Lower lobe of right lung (tissue), 2 donors: ENCODE measurements around the gene FHOD1. TPM values are rescaled to one million over a fixed set of nuclear protein-coding genes. Genes with fewer than 3 reads are reported as not detected.
A peak's percentile ranks its signal among the peaks of the same experiment; 100 is the strongest.

Source experiments
- ATAC-seq, 2 donors: fragments of 200-7000 bp; cut with Tn5 transposase; one replicate each; pipeline ENCODE4 v1.9.1; 2020 to 2022; ENCODE audit warnings: mild to moderate bottlenecking in 2 of 2, moderate library complexity in 2 of 2
- DNase-seq: peaks from one replicate; pipeline ENCODE4 v3.0.0-alpha.2; 2020
- H3K27ac ChIP-seq: fragments of 200-600 bp; one replicate; pipeline ENCODE4 v1.8.0; 2022
- H3K27me3 ChIP-seq: fragments of 200-600 bp; one replicate; pipeline ENCODE4 v1.8.0; 2022; ENCODE audit warnings: low read depth
- H3K36me3 ChIP-seq: fragments of 200-600 bp; one replicate; pipeline ENCODE4 v1.8.0; 2022; ENCODE audit warnings: mild to moderate bottlenecking
- H3K4me1 ChIP-seq: fragments of 200-600 bp; one replicate; pipeline ENCODE4 v1.8.0; 2022
- H3K4me3 ChIP-seq: fragments of 200-600 bp; one replicate; pipeline ENCODE4 v1.8.0; 2022; ENCODE audit warnings: mild to moderate bottlenecking
- H3K9me3 ChIP-seq: fragments of 200-600 bp; one replicate; pipeline ENCODE4 v1.8.0; 2022
- intact Hi-C: fragments of 100-400 bp; cut with DNase I; formaldehyde crosslinking; loops from one replicate; pipeline ENCODE4 v1.11.0; 2022
- total RNA-seq: library from RNA; stranded (reverse); fragmentation: NEBNext Ultra II Directional; extraction: Animal tissue kit (Norgen Biotek cat#: 25700); gene quantifications from one replicate; pipeline ENCODE4 v1.2.1, GENCODE V29; 2021
- TF ChIP-seq, protein P1 (sequence below): fragments of 200-600 bp; IDR thresholded peaks from one replicate; pipeline ENCODE4 v1.8.0; 2022; ENCODE audit warnings: antibody characterized with exemption, mild to moderate bottlenecking
- donor health status: DM: no; HTN: yes; CAD: no; lungs with severe emphysema.

The FHOD1 gene
- total RNA-seq, 1 donor from 2014 or later: 67.7 TPM

DNA sequence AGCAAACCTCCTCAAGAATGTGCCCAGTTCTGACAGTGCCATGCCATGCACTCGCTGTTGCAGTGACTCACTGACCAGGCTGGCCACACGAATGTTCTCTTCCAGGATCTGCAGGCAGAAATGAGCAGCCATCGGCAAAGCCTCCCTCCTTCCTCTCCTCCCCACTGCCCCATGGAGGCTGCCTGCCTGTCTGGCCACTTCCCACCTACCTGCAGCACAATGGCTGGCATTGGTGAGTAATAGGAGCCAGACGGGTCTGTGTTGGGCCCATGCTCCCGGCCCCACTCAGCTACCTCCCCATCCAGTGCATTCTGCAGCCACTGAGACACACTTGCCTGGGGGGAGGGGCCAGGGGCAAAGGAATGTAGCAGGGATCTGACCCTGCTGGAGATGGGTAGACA lies 60.7 kb downstream of the FHOD1 start:
- no peak for ATAC-seq
- TF ChIP-seq, protein P1, sequence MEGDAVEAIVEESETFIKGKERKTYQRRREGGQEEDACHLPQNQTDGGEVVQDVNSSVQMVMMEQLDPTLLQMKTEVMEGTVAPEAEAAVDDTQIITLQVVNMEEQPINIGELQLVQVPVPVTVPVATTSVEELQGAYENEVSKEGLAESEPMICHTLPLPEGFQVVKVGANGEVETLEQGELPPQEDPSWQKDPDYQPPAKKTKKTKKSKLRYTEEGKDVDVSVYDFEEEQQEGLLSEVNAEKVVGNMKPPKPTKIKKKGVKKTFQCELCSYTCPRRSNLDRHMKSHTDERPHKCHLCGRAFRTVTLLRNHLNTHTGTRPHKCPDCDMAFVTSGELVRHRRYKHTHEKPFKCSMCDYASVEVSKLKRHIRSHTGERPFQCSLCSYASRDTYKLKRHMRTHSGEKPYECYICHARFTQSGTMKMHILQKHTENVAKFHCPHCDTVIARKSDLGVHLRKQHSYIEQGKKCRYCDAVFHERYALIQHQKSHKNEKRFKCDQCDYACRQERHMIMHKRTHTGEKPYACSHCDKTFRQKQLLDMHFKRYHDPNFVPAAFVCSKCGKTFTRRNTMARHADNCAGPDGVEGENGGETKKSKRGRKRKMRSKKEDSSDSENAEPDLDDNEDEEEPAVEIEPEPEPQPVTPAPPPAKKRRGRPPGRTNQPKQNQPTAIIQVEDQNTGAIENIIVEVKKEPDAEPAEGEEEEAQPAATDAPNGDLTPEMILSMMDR: no peak
- H3K4me1 ChIP-seq: peaks cover 51% of the 10 kb centered on the region
- no peak for DNase-seq
- no peak overlapping the region for H3K27ac ChIP-seq
- H3K36me3 ChIP-seq: no peaks in the 10 kb centered on the region
- no peaks in the 10 kb centered on the region for H3K27me3 ChIP-seq
- no peak overlapping the region for H3K4me3 ChIP-seq
- intact Hi-C loops: no loop called here
- H3K9me3 ChIP-seq: no peaks in the 10 kb centered on the region

DNA sequence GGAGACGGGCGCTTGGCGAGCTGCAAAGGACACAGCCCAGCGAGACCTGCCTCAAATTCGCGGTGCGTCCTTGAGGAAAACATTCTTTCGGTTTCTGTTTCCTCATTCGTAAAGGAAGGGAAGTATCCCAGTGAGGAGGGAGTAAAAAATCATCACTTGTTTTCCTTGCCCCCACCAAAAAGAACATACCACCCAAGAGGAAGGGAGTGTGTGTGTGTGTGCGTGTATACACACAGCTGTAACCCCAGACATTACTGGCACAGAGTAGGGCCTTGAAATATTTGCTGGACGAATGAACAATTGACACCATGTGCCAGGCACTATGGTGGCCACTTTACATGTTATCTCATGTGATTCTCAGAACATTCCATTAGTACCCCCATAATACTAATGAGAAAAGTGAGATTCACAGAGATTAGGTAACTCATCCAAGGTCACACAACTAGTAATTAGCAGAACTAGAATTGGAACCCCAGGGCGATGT lies 61.6 kb downstream of the FHOD1 start:
- TF ChIP-seq, protein P1: no peak
- no peak for ATAC-seq
- H3K9me3 ChIP-seq: no peaks in the 10 kb centered on the region
- DNase-seq: no peak
- H3K27me3 ChIP-seq: no peaks in the 10 kb centered on the region
- no peak overlapping the region for H3K27ac ChIP-seq
- H3K36me3 ChIP-seq: no peaks in the 10 kb centered on the region
- H3K4me1 ChIP-seq: peaks cover 44% of the 10 kb centered on the region
- intact Hi-C loops: no loop called here
- peak overlapping the region; percentile 73 for H3K4me3 ChIP-seq

DNA sequence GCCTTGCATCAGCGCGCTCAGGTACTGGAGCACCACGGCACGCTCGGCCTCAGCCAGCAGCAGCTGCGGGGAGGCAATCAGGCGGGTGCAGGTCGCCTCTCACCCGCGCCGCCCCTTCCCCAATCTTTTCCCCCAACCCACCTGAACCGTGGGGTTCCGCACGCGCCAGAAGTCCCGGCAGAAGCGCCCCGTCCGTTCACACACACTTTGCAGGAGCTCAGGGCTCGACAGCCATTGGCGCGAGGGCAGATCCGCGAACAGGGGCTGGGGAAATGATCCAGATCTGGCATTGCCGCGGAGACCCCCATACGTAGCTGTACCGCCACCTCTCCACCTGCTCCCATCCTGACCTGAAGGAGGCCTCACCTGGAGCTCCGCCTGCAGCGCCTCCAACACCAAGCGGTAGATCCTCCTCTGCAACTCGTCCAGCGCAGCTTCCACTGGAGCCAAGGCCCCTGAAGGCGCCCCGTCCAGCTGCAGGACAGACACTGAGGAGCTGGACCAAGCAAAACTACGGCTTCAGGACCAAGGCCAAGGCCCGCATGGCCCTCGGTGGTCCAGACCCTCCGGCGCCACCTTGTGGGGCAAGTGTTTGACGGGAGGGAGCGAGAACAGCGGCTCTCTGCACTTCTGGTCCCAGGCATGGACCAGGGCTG lies 62.2 kb downstream of the FHOD1 start:
- H3K27me3 ChIP-seq: no peaks in the 10 kb centered on the region
- peak; percentile 72 to 75 for ATAC-seq
- no peak overlapping the region for H3K27ac ChIP-seq
- intact Hi-C loops: no loop called here
- peaks cover 42% of the 10 kb centered on the region for H3K4me1 ChIP-seq
- no peaks in the 10 kb centered on the region for H3K36me3 ChIP-seq
- TF ChIP-seq, protein P1: peak; percentile 89
- peak; percentile 94 for DNase-seq
- peak overlapping the region; percentile 73 for H3K4me3 ChIP-seq
- no peaks in the 10 kb centered on the region for H3K9me3 ChIP-seq

DNA sequence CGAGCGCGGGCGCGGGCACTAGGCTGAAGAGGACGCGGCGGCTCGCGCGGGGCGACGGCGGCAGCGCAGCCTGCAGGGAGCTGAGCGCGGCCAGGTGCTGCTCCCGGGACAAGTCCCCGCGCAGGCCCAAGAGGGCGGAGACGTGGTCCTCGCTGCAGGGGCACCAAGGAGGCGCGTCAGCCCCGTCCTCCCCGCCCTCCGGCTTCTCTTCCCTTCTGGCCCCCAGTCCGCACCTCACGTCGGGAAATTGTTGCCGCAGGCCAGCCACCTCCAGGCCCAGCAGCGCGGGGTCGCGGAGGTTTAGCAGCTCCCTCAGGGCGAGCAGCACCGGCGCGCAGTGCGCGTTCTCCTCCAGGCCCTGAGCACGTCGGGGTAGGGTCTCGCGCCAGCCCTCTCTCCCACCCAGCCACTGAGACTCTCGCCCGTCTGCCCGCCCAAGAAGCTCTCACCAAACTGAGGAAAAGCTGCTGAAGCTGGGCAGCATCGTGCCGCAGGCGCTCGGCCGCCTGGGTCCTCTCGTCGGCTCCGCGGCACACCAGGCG lies 62.8 kb downstream of the FHOD1 start:
- TF ChIP-seq, protein P1: no peak
- H3K9me3 ChIP-seq: no peaks in the 10 kb centered on the region
- H3K36me3 ChIP-seq: no peaks in the 10 kb centered on the region
- H3K27ac ChIP-seq: peak overlapping the region; percentile 94
- ATAC-seq: peak; percentile 28 to 39
- intact Hi-C loops: no loop called here
- no peak for DNase-seq
- peaks cover 42% of the 10 kb centered on the region for H3K4me1 ChIP-seq
- peak overlapping the region; percentile 73 for H3K4me3 ChIP-seq
- no peaks in the 10 kb centered on the region for H3K27me3 ChIP-seq

DNA sequence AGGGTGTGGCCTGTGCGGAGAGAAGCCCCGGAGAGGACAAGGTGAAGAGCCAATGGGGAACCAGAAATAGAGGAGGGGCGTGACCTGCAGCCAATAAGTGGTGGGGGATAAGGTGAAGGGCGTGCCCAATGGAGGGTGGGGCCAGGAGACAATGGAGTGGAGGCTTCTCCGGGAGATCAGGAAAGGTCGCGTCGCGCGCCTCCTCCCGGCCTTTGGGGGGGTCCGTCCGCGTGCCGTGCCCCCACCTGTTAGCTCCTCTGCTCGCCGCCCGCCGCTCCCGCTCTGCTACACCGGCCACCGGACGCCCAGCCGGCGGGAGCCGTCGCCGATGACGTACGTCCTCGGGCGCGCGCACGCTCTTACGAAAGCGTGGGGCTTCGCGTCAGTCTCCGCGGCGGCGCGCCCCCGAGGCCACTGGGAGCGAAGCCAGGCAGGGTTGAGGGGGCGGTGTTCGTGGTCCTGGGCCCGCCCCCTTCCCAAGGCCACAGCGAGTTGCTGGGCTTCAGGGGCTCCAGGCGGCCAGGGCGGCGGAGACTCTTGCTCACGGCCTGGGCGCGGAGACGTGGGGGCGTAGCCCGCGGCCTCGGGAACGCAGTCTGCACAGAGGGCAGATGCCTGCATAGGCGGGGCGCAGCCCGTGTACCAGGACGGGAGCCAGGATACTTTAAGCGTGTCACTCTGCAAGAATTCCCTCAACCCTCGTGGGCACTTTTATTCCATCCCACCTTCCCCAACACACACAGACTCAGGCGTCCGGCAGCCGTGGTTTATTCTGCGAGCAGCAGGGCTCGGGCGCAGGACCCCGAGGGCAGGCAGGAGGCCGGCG lies 63.4 kb downstream of the FHOD1 start, which contains the start of gene MATCAP1:
Gene MATCAP1 (minus strand): TSS at position 337 of the 826 bp plus-strand sequence. CDS start 3,353 bp downstream, outside the sequence.
- no peaks in the 10 kb centered on the region for H3K36me3 ChIP-seq
- H3K27ac ChIP-seq: peak within 1 kb of the TSS; percentile 94
- no peaks in the 10 kb centered on the region for H3K9me3 ChIP-seq
- peaks cover 46% of the 10 kb centered on the region for H3K4me1 ChIP-seq
- peak within 1 kb of the TSS; percentile 73 for H3K4me3 ChIP-seq
- H3K27me3 ChIP-seq: no peaks in the 10 kb centered on the region
- DNase-seq: peak; percentile 95
- TF ChIP-seq, protein P1: no peak
- ATAC-seq: peak; percentile 96
- intact Hi-C loops: no loop called here
